NOMO-1 treated with dmso at 0.1 percent for 144 hours (cell line): ENCODE measurements around the gene LZTS2.

Experiments
- DNase-seq: peaks from one replicate; lab custom pipeline; 2025; ENCODE audit not compliant: unreplicated experiment; lab: John Stamatoyannopoulos, UW

LZTS2 gene

GRCh38 chr10:101050208-101051069, 50.8 kb downstream of the LZTS2 start:
- no peak for DNase-seq

GRCh38 chr10:101052285-101052684, 52.7 kb downstream of the LZTS2 start:
- DNase-seq, result no peak

GRCh38 chr10:101053516-101053915, 53.9 kb downstream of the LZTS2 start:
- DNase-seq, result no peak

- no peak for DNase-seq
Observed at GRCh38 chr10:101054351-101054750, 54.7 kb downstream of the LZTS2 start.

- no peak for DNase-seq
Observed at GRCh38 chr10:101054876-101055275, 55.3 kb downstream of the LZTS2 start.

- DNase-seq, result no peak
Observed at GRCh38 chr10:101055411-101055810, 55.8 kb downstream of the LZTS2 start.

- no peak for DNase-seq
Observed at GRCh38 chr10:101056365-101057151, 57.0 kb downstream of the LZTS2 start.
